WERI-Rb-1 (cell line): ENCODE data around the gene TAPBPL.
"Not testable (repeated sequence)": the region's sequence is repeated elsewhere in the genome, so short reads cannot be mapped to it uniquely, and the experiment has no call there.

Experiments
- DNase-seq: peaks from one replicate; pipeline ENCODE4 v3.0.0-alpha.2; 2020
- H3K27ac ChIP-seq: fragments of 250-450 bp; sonication (Bioruptor Pico); 2 replicates; pipeline ENCODE4 v1.5.1; 2020; ENCODE audit warnings: mild to moderate bottlenecking, moderate library complexity
- H3K27me3 ChIP-seq: fragments of 250-450 bp; sonication (Bioruptor Pico); 2 replicates; pipeline ENCODE4 v1.5.1; 2021; ENCODE audit warnings: mild to moderate bottlenecking, low read depth, moderate library complexity; ENCODE audit not compliant: insufficient read depth, severe bottlenecking
- H3K36me3 ChIP-seq: fragments of 250-450 bp; sonication (Bioruptor Pico); 2 replicates; pipeline ENCODE4 v1.5.1; 2020; ENCODE audit warnings: mild to moderate bottlenecking, moderate library complexity
- H3K4me3 ChIP-seq: 2 replicates; pipeline ENCODE4 v1.5.1; 2011; ENCODE audit warnings: low read depth, mild to moderate bottlenecking, control low read depth, low read length
- H3K9me3 ChIP-seq: fragments of 250-450 bp; sonication (Bioruptor Pico); 2 replicates; pipeline ENCODE4 v1.5.1; 2021; ENCODE audit warnings: mild to moderate bottlenecking, moderate library complexity; ENCODE audit not compliant: severe bottlenecking
- TF ChIP-seq, protein P1 (sequence below): IDR thresholded peaks from 2 replicates; pipeline ENCODE4 v1.5.1; 2011; ENCODE audit warnings: low read depth, mild to moderate bottlenecking, control low read depth, inconsistent platforms, low read length

Gene TAPBPL

DNA sequence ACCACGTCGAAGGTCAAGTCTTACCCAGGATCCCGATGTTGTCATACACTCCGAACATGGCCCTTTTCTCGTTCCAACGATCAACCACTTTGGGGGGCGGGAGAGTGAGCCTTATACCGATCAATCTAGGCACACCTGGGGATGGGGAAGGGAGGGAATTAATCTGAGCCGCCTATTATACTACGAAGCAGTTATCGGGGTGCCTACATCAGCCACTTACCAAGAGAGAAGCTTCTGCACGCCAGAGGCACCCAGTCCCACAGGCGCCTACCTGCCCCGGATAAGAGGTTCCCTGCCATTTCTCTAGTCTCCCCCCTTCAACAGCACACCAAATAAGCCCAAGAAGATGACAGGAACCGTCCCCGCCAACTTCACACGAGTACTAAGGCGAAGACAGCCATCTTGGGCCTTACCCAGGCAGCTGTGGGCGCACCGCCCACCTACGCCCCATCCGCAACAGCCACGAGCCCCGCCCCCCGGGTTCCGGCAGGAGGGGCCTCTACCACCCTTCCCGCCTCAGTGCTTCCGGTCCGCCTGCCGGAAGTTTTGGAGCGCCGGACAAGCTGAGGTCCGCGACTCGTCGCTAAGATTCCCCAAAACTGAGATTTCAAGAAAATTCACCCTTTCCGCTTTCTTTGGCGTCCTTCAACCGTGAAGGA, 41.1 kb downstream of the TAPBPL start, which contains the start of gene MRPL51:
Gene MRPL51, minus strand, starts transcription at position 425 of the 659 bp plus-strand sequence. Its CDS starts 126 bp downstream, at position 299.
- Histone ChIP-seq H3K36me3 (peaks cover 45% of the 10 kb centered on the region), H3K9me3 (no peaks in the 10 kb centered on the region), H3K27me3 (no peaks in the 10 kb centered on the region), H3K27ac (peak within 1 kb of the TSS; percentile 99), H3K4me3 (peak within 1 kb of the TSS; percentile 76)
- TF ChIP-seq, protein P1, sequence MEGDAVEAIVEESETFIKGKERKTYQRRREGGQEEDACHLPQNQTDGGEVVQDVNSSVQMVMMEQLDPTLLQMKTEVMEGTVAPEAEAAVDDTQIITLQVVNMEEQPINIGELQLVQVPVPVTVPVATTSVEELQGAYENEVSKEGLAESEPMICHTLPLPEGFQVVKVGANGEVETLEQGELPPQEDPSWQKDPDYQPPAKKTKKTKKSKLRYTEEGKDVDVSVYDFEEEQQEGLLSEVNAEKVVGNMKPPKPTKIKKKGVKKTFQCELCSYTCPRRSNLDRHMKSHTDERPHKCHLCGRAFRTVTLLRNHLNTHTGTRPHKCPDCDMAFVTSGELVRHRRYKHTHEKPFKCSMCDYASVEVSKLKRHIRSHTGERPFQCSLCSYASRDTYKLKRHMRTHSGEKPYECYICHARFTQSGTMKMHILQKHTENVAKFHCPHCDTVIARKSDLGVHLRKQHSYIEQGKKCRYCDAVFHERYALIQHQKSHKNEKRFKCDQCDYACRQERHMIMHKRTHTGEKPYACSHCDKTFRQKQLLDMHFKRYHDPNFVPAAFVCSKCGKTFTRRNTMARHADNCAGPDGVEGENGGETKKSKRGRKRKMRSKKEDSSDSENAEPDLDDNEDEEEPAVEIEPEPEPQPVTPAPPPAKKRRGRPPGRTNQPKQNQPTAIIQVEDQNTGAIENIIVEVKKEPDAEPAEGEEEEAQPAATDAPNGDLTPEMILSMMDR, result no peak
- peak; percentile 97 for DNase-seq

DNA sequence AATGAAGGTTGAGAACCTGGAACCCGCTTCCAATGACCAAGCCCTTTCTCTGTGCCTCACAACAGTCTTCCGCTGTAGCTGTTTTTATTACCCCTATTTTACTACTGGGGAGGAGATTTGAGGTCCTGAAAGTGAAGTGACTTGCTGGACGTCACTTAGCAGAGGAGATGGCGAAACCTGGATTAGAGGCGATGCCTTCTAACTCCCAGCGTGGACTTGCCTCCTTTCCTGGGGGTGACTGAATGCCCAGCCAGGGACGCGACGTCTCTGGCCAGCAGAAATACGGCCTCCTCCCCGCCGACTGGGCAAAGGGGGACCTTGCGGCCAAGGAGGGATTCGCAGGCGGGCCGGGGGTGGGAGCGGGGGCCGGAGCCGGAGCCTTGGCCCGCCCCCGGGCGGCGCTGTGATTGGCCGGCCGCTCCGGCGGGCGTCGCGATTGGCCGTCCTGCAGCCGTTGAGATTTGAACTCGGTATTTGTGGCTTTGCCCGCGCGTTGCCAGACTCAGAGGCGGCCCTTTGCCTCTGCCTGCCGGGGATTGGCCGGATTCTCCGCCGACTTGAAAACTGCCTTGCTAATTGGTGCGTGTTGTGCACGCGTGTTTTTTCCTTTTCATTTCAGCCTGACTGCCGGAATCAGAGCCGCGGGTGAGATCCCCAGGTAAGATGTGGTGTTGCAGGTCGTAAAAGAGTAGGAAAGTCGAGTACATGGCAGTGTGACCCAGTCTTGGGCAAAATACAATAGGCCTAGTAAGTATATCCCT, 41.8 kb downstream of the TAPBPL start, which contains the start of gene NCAPD2:
Gene NCAPD2, plus strand, starts transcription at position 606 of the 761 bp plus-strand sequence. CDS start 997 bp downstream, outside the sequence.
- Histone ChIP-seq H3K36me3 (peaks cover 52% of the 10 kb centered on the region), H3K9me3 (no peaks in the 10 kb centered on the region), H3K27ac (peak within 1 kb of the TSS; percentile 99), H3K4me3 (peak within 1 kb of the TSS; percentile 76), H3K27me3 (no peaks in the 10 kb centered on the region)
- TF ChIP-seq, protein P1, result no peak
- DNase-seq, result peak; percentile 97

DNA sequence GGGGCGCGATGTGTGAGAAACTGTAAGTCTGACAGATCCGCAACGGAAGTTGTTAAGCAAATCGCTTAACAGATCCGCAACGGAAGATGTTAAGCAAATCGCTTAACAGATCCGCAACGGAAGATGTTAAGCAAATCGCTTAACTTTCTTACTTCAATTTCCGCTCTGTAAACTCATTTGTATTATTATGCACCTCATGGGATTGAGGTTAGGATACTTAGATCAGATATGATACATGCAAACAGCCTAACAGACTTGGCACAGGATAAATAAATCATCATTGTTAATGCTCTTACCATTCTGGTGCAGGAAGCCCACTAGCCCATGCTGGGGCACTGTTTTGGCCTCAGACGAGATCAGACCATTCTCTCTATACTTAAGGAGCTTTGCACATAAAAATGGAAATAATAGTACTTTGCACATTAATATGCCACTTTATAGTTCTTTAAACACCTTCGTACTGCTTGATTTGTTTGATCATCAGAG, 42.5 kb downstream of the TAPBPL start:
- DNase-seq, result peak; percentile 23
- Histone ChIP-seq H3K9me3 (no peaks in the 10 kb centered on the region), H3K36me3 (peaks cover 58% of the 10 kb centered on the region), H3K4me3 (peak overlapping the region; percentile 76), H3K27me3 (no peaks in the 10 kb centered on the region), H3K27ac (peak overlapping the region; percentile 99)
- TF ChIP-seq, protein P1, result 0 out of 2 replicates have a peak, but pooled peaks have one; percentile 19

DNA sequence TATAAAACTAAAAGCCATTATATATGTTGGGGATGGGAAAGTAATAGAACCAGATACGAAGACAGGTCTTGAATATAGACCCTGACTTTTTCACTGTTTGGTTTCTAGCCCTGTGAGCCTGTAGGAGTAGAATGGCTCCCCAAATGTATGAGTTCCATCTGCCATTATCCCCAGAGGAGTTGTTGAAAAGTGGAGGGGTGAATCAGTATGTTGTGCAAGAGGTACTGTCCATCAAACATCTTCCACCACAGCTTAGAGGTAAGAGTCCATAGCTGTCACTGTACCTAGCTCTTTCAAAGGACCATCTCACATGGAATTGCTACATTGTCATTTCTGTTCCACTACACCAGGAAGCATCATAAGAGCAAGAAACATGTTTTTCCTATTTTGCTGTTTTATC, 43.1 kb downstream of the TAPBPL start:
- DNase-seq, result no peak

DNA sequence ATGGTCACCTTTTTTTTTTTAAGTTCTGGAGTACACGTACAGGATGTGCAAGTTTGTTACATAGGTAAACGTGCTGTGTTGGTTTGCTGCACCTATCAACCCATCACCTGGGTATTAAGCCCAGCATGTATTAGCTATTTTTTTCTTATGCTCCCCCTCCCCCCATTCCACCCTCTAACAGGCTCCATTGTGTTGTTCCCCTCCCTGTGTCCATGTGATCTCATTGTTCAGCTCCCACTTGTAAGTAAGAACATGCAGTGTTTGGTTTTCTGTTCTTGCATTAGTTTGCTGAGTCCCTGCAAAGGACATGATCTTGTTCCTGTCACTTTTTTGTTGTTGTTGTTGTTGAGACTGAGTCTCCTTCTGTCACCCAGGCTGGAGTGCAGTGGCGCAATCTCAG, 45.4 kb downstream of the TAPBPL start:
- DNase-seq, H3K27me3 ChIP-seq, H3K27ac ChIP-seq, H3K4me3 ChIP-seq, H3K9me3 ChIP-seq: not testable (repeated sequence)
- peaks cover 71% of the 10 kb centered on the region for H3K36me3 ChIP-seq

More for the DNA sequence above, 43.1 kb downstream of the TAPBPL start:
- Histone ChIP-seq H3K4me3 (peak overlapping the region; percentile 76), H3K9me3 (no peaks in the 10 kb centered on the region), H3K27ac (peak overlapping the region; percentile 99), H3K36me3 (peaks cover 65% of the 10 kb centered on the region), H3K27me3 (no peaks in the 10 kb centered on the region)
- TF ChIP-seq, protein P1, result no peak

DNA sequence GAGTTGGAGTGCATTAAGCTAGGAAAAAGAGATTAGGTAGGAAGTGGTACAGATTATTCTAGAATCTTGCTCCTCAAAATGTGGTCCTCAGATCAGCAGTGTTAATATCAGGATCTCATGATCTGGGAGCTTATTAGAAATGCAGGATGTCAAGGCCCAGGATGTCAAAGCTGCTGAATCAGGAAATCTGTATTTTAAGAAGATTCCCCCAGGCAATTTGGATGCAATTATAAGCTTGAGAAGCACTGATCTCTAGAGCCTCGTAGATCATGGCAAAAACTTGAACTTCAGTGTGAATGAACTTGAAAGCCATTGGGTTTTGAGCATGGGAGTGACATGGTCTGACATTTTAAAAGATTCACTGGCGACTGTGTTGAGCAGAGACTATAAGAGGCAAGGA, 48.6 kb downstream of the TAPBPL start:
- Histone ChIP-seq H3K27ac (no peak overlapping the region), H3K9me3 (no peaks in the 10 kb centered on the region), H3K27me3 (no peaks in the 10 kb centered on the region), H3K36me3 (peaks cover 82% of the 10 kb centered on the region), H3K4me3 (no peak overlapping the region)
- TF ChIP-seq, protein P1, result no peak
- no peak for DNase-seq
